Epithelial cell of proximal tubule (primary cell): ENCODE data around the gene CELA2A. TPM values are rescaled to one million over a fixed set of nuclear protein-coding genes. Genes with fewer than 3 reads are reported as not detected.
"Not testable (repeated sequence)": the region's sequence is repeated elsewhere in the genome, so short reads cannot be mapped to it uniquely, and the experiment has no call there.

ENCODE experiments used
- DNase-seq: peaks from one replicate; pipeline ENCODE4 v3.0.0-alpha.2; 2011; ENCODE audit warnings: low read depth
- H3K4me3 ChIP-seq: 2 replicates; pipeline ENCODE4 v1.5.1; 2011; ENCODE audit warnings: low read depth, mild to moderate bottlenecking, low read length
- CTCF ChIP-seq: conservative IDR thresholded peaks from 2 replicates; pipeline ENCODE4 v1.5.1; 2012; ENCODE audit warnings: low read depth, mild to moderate bottlenecking, low read length
- total RNA-seq: library from RNA; depleted of rRNA; stranded (reverse); fragments of >200 nt; gene quantifications from 2 replicates; pipeline ENCODE4 v1.2.3, GENCODE V29; 2015

Gene CELA2A
- total RNA-seq, 1 donor from 2014 or later = not detected

DNA sequence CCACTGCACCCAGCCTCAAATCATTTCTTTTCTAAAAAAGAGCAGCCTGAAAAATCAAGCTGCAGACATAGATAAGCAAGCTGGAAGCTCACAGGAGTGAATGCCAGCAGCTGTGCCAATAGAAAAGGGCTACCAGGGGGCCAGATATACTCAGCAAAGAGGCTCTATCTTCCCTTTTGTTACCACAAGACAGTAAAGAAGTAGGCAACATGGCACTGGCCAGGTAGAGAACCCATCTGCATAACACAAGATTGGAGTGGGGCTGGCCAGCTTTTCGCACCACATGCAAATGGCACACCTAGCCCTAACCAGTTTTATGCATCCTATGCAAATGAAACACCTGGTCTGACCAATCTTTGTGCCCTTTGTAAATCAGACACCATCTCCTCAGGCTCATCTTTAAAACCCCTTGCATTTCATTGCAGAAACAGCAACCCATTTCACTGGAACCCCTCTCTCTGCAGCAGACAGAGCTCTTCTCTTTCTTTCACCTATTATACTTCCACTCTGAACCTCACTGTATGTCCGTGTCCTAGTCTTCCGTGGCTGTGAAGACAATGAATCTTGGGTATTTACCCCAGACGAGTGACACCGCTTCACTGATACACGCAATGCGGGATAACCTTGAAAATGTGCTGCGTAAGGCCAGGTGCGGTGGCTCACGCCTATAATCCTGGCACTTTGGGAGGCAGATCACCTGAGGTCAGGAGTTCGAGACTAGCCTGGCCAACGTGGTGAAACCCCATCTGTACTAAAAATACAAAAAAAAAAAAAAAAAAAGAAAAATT lies 52.4 kb downstream of the CELA2A start:
- H3K4me3 ChIP-seq = no peak overlapping the region
- no peak for TF ChIP-seq CTCF
- DNase-seq = no peak

DNA sequence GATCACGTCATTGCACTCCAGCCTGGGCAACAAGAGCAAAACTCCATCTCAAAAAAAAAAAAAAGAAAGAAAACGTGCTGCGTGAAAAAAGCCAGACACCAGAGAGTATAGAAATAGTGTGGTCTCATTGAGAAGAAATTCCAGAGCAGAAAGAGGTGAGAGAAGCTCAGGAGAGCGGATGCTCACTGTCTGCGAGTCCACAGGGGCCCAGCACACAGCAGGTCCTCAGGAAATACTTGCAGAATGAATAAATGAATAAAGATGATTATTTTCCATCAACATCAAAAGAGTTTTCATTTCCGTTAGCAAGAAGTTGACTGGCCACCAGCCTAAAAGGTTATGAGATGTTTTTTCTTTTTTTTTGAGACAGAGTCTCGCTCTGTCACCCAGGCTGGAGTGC lies 53.1 kb downstream of the CELA2A start:
- no peak for DNase-seq
- H3K4me3 ChIP-seq = no peak overlapping the region
- TF ChIP-seq CTCF = no peak

DNA sequence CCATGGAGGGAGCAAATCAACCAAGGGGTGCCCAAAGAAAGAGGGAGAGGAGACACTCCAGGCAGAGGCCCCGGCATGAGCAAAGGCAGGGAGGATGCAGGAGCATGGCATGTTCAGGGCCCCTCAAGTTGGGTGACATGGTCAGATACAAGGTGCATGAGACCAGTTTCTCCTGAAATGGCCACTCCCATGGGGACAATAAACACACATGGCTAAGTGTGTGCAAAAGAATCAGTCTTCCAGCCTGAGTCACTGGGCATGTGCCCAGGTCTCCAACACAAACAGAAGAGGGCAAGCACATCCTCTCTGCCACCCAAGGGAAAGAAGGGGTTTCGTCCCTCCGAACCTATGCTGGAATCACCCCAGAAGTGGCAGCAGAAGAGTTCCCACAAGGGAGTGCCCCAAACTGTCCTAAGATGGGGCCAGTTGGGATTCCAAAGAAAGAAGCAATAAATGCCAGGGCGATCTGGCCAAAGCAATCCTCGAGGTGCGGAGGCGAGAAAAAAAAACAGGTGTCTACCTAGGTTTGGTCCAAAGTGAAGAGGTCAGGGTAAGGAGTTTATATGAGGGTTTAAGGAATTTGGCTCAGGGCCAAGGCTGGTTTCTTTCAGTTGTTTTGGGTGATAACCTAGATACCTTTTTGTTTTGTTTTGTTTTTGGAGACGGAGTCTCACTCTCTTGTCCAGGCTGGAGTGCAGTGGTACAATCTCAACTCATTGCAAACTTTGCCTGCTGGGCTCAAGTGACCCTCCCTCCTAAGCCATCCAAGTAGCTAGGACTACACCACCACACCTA lies 54.3 kb downstream of the CELA2A start:
- TF ChIP-seq CTCF = no peak
- DNase-seq = no peak

GRCh38 chr1:15513192-15513591 lies 56.7 kb downstream of the CELA2A start:
- no peak for DNase-seq
- TF ChIP-seq CTCF = no peak
- no peak overlapping the region for H3K4me3 ChIP-seq

More for the DNA sequence above, 54.3 kb downstream of the CELA2A start:
- H3K4me3 ChIP-seq = no peak overlapping the region

GRCh38 chr1:15513919-15514318 lies 57.4 kb downstream of the CELA2A start:
- no peak overlapping the region for H3K4me3 ChIP-seq
- TF ChIP-seq CTCF = no peak
- DNase-seq = no peak

- not testable (repeated sequence) for H3K4me3 ChIP-seq, DNase-seq
Observed at GRCh38 chr1:15514557-15514956, 58.0 kb downstream of the CELA2A start.

DNA sequence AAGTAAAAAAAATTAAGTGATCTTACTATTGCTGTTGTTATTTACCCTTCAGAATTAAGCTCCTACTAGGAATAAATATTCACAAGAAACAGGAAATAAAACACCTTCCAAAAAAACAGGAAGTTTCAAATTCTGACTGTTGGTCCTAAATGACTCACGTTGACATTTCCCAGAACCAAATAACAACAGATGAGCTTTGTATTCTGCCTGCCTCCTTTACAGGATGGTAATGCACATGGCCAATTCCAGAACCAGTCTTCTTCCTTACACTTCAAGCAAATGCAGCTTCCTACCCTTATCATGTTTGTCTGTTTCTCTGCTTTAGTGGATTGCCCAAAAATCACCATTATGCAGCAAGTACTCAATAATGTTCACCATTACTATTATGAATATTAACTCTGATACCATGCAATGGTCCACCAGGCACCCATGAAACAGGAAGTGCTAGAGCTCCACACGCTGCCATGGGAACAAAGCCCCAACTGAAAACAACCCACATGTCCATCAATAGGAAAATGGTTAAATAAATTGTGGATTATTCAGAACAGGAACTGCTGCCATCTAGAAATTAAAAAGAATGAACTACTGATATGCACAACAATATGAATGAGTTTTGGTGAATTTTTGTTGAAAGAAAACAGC lies 58.6 kb downstream of the CELA2A start:
- no peak for DNase-seq
- no peak overlapping the region for H3K4me3 ChIP-seq
- no peak for TF ChIP-seq CTCF
